Gastrocnemius medialis (tissue), 4 donors: ENCODE data around the gene CNGA2. TPM values are rescaled to one million over a fixed set of nuclear protein-coding genes. Genes with fewer than 3 reads are reported as not detected.

Experiments
- ATAC-seq, 2 donors: fragments of 150-250 bp; one replicate each; pipeline ENCODE4 v1.9.1; 2016
- DNase-seq, 2 donors: peaks; one replicate each; pipeline ENCODE4 v3.0.0-alpha.2; 2019
- H3K27ac ChIP-seq, 4 donors: fragments of 200-600 bp; sonication (generic); 1 replicate in 1 of 4; 2 replicates in 3 of 4; pipeline ENCODE4 v1.5.1; 2016 to 2018; ENCODE audit warnings: mild to moderate bottlenecking in 2 of 4, moderate library complexity in 1 of 4
- H3K27me3 ChIP-seq, 3 donors: fragments of 200-600 bp; sonication (generic) in 2 of 3; 1 replicate in 1 of 3; 2 replicates in 2 of 3; pipeline versions ENCODE4 v1.5.1 to v1.6.0; 2016 to 2019; ENCODE audit warnings: mild to moderate bottlenecking in 1 of 3, moderate library complexity in 1 of 3
- H3K36me3 ChIP-seq, 2 donors: fragments of 200-600 bp; sonication (generic) in 1 of 2; one replicate each; pipeline ENCODE4 v1.5.1; 2017 to 2018
- H3K4me1 ChIP-seq, 2 donors: fragments of 200-600 bp; sonication (generic) in 1 of 2; one replicate each; pipeline ENCODE4 v1.5.1; 2016 to 2017; ENCODE audit warnings: mild to moderate bottlenecking in 2 of 2
- H3K4me3 ChIP-seq, 4 donors: fragments of 200-600 bp; sonication (generic) in 3 of 4; 1 replicate in 1 of 4; 2 replicates in 3 of 4; pipeline ENCODE4 v1.5.1; 2016 to 2019; ENCODE audit warnings: mild to moderate bottlenecking in 2 of 4
- H3K9me3 ChIP-seq, 3 donors: fragments of 200-600 bp; sonication (generic) in 2 of 3; 1 replicate in 1 of 3; 2 replicates in 2 of 3; pipeline ENCODE4 v1.5.1; 2016 to 2019
- POLR2A ChIP-seq, 2 donors: fragments of 450-650 bp; IDR thresholded peaks; one replicate each; pipeline ENCODE4 v1.6.1; 2017; ENCODE audit warnings: antibody characterized with exemption in 2 of 2, mild to moderate bottlenecking in 2 of 2, moderate library complexity in 2 of 2
- in situ Hi-C, 4 donors: fragments of 200-750 bp; cut with MboI; loops; one replicate each; pipeline versions ENCODE4 v1.15.0 to v1.8.0; 2017; ENCODE audit warnings: low sequenced_read_pairs in 4 of 4
- intact Hi-C: fragments of 100-400 bp; cut with DNase I; formaldehyde crosslinking; loops from one replicate; pipeline ENCODE4 v1.15.1; 2023; ENCODE audit warnings: low total_unique reads
- total RNA-seq, 4 donors: library from RNA; depleted of rRNA; stranded (reverse); fragments of >200 nt; gene quantifications; one replicate each; pipeline versions ENCODE4 v1.1.0 to v1.2.3, GENCODE V29; 2016
- TF ChIP-seq, protein P1 (sequence below), 5 experiments: fragments of 450-650 bp in 3 of 5; fragments of 200-600 bp in 2 of 5; sonication (generic) in 2 of 5; IDR thresholded peaks in 4 of 5; conservative IDR thresholded peaks in 1 of 5; 1 replicate in 4 of 5; 2 replicates in 1 of 5; pipeline ENCODE4 v1.5.1; 2016 to 2019; ENCODE audit warnings: antibody characterized with exemption in 5 of 5, mild to moderate bottlenecking in 3 of 5, moderate library complexity in 3 of 5

Gene CNGA2
- total RNA-seq, 4 donors from 2014 or later: not detected

DNA sequence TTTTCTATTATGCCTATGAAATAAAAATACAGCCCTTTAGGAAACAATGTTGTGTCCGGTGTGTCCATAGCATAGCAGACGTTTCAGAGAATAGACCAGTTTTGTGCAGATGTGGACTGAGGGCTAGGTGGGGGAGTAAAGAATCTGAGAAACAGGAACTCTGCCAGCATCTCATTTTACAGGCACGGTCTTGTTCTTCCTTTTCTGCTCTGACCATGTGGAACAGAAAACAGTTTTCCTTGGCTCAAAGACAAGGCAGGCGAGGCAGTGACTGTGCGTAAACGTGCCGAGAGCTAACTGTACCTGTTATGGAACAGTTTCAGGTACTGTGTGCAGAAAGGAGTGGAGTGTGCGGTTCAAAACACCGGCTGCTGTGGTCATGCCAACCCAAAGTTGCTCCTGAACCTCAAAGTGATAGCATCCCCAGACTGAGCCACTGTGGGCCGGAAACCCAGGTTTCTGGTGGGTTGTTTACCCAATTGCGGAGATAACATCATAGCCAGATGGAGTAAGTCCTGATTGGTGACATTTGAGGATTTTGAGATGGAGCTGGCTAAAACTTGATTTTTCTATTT, 20.2 kb downstream of the CNGA2 start:
- DNase-seq (no peak), ATAC-seq (no peak)
- no peak overlapping the region for H3K27ac ChIP-seq
- no peaks in the 10 kb centered on the region for H3K4me1 ChIP-seq
- TF ChIP-seq, protein P1, sequence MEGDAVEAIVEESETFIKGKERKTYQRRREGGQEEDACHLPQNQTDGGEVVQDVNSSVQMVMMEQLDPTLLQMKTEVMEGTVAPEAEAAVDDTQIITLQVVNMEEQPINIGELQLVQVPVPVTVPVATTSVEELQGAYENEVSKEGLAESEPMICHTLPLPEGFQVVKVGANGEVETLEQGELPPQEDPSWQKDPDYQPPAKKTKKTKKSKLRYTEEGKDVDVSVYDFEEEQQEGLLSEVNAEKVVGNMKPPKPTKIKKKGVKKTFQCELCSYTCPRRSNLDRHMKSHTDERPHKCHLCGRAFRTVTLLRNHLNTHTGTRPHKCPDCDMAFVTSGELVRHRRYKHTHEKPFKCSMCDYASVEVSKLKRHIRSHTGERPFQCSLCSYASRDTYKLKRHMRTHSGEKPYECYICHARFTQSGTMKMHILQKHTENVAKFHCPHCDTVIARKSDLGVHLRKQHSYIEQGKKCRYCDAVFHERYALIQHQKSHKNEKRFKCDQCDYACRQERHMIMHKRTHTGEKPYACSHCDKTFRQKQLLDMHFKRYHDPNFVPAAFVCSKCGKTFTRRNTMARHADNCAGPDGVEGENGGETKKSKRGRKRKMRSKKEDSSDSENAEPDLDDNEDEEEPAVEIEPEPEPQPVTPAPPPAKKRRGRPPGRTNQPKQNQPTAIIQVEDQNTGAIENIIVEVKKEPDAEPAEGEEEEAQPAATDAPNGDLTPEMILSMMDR (IDR thresholded peaks at IDR 0.05 in 4 of 5, conservative IDR thresholded peaks at IDR 0.05 in 1 of 5): no peak
- no peak for TF ChIP-seq POLR2A (IDR thresholded peaks at IDR 0.05)
- no peaks in the 10 kb centered on the region for H3K27me3 ChIP-seq
- intact Hi-C loops (loop anchor here (5.0 to 10.0 kb wide), 2 partner anchors 883 to 1060 kb away; partner anchors contain the start of gene GABRQ), in situ Hi-C loops (loop anchor here (10.0 to 25.0 kb wide), 3 partner anchors 880 to 1058 kb away; partner anchors contain the start of gene GABRQ (in 4 of the 4))
- H3K4me3 ChIP-seq: no peak overlapping the region
- no peaks in the 10 kb centered on the region for H3K9me3 ChIP-seq
- H3K36me3 ChIP-seq: no peaks in the 10 kb centered on the region

GRCh38 chrX:151759041-151759708, 24.6 kb downstream of the CNGA2 start:
- Histone ChIP-seq H3K9me3 (no peaks in the 10 kb centered on the region), H3K27me3 (no peaks in the 10 kb centered on the region), H3K27ac (no peak overlapping the region), H3K4me3 (no peak overlapping the region), H3K4me1 (no peaks in the 10 kb centered on the region), H3K36me3 (no peaks in the 10 kb centered on the region)
- ATAC-seq (no peak), DNase-seq (no peak)
- TF ChIP-seq POLR2A (IDR thresholded peaks at IDR 0.05): no peak
- TF ChIP-seq, protein P1 (IDR thresholded peaks at IDR 0.05 in 4 of 5, conservative IDR thresholded peaks at IDR 0.05 in 1 of 5): no peak
- in situ Hi-C loops: loop anchor here (10.0 to 25.0 kb wide), 3 partner anchors 876 to 1053 kb away; partner anchors contain the start of gene GABRQ (in 4 of the 4)
- intact Hi-C loops: loop anchor here (10.0 kb wide), 1 partner anchor 1056 kb away; no protein-coding TSS in a partner anchor

- ATAC-seq (no peak), DNase-seq (no peak)
- Histone ChIP-seq H3K9me3 (no peaks in the 10 kb centered on the region), H3K36me3 (no peaks in the 10 kb centered on the region), H3K27me3 (no peaks in the 10 kb centered on the region), H3K27ac (no peak overlapping the region), H3K4me1 (no peaks in the 10 kb centered on the region), H3K4me3 (no peak overlapping the region)
- in situ Hi-C loops: loop anchor here in 2 of 4 donors (25.0 kb wide), 2 partner anchors 874 to 1049 kb away; partner anchors contain the start of gene GABRQ (in 2 of the 2)
- TF ChIP-seq POLR2A (IDR thresholded peaks at IDR 0.05): no peak
- TF ChIP-seq, protein P1 (IDR thresholded peaks at IDR 0.05 in 4 of 5, conservative IDR thresholded peaks at IDR 0.05 in 1 of 5): no peak
- intact Hi-C loops: no loop called here
Measured at GRCh38 chrX:151762802-151763201, 28.3 kb downstream of the CNGA2 start.

- no peak for DNase-seq
- Histone ChIP-seq H3K4me1 (no peaks in the 10 kb centered on the region), H3K36me3 (no peaks in the 10 kb centered on the region), H3K9me3 (no peaks in the 10 kb centered on the region), H3K4me3 (no peak overlapping the region), H3K27ac (no peak overlapping the region), H3K27me3 (no peaks in the 10 kb centered on the region)
- ATAC-seq: no peak
- TF ChIP-seq, protein P1 (IDR thresholded peaks at IDR 0.05 in 4 of 5, conservative IDR thresholded peaks at IDR 0.05 in 1 of 5): no peak
- TF ChIP-seq POLR2A (IDR thresholded peaks at IDR 0.05): no peak
- intact Hi-C loops (no loop called here), in situ Hi-C loops (loop anchor here in 2 of 4 donors (25.0 kb wide), 2 partner anchors 874 to 1049 kb away; partner anchors contain the start of gene GABRQ (in 2 of the 2))
Measured at GRCh38 chrX:151763711-151764110, 29.2 kb downstream of the CNGA2 start.
